ENCODE measurements around the gene CTBP2.

DNA sequence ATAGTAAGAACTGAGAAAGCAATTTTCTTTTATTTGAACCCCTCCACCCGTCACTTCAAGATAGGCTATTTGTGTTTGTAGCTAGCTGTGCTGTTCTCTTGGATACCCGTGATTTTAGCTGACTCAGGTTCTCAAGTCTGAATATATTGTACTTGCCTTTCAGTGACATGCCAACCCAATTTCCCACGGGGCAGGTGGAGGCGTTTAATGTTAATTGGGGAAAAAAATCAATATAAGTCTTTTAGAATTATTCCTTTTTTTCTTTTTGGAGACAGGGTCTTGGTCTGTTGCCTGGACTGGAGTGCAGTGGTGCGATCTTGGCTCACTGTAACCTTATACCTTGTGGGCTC lies 182.0 kb downstream of the CTBP2 start:
- TF ChIP-seq, protein P1, sequence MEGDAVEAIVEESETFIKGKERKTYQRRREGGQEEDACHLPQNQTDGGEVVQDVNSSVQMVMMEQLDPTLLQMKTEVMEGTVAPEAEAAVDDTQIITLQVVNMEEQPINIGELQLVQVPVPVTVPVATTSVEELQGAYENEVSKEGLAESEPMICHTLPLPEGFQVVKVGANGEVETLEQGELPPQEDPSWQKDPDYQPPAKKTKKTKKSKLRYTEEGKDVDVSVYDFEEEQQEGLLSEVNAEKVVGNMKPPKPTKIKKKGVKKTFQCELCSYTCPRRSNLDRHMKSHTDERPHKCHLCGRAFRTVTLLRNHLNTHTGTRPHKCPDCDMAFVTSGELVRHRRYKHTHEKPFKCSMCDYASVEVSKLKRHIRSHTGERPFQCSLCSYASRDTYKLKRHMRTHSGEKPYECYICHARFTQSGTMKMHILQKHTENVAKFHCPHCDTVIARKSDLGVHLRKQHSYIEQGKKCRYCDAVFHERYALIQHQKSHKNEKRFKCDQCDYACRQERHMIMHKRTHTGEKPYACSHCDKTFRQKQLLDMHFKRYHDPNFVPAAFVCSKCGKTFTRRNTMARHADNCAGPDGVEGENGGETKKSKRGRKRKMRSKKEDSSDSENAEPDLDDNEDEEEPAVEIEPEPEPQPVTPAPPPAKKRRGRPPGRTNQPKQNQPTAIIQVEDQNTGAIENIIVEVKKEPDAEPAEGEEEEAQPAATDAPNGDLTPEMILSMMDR (IDR thresholded peaks at IDR 0.05): no peak
- no peak for TF ChIP-seq POLR2A (IDR thresholded peaks at IDR 0.05; ENCODE audit: low read depth)
